HEK293T (cell line): ENCODE data around the gene TEX30.

Experiments used
- BHLHE40 ChIP-seq: fragments of 450-650 bp; IDR thresholded peaks from 2 replicates; pipeline ENCODE4 v1.6.1; 2016; ENCODE audit warnings: mild to moderate bottlenecking, moderate library complexity, borderline replicate concordance
- ELF4 ChIP-seq: fragments of 450-650 bp; IDR thresholded peaks from 2 replicates; pipeline ENCODE4 v1.6.1; 2017; ENCODE audit warnings: antibody characterized with exemption
- FOXA1 ChIP-seq: fragments of 450-650 bp; IDR thresholded peaks from 2 replicates; pipeline ENCODE4 v1.6.1; 2016; ENCODE audit warnings: mild to moderate bottlenecking
- FOXK2 ChIP-seq: fragments of 450-650 bp; IDR thresholded peaks from 2 replicates; pipeline ENCODE4 v1.6.1; 2016; ENCODE audit warnings: mild to moderate bottlenecking
- FOXM1 ChIP-seq: fragments of 450-650 bp; IDR thresholded peaks from 2 replicates; pipeline ENCODE4 v1.6.1; 2017; ENCODE audit warnings: mild to moderate bottlenecking, borderline replicate concordance
- HDGF ChIP-seq: fragments of 450-650 bp; IDR thresholded peaks from 2 replicates; pipeline ENCODE4 v1.6.1; 2017; ENCODE audit warnings: antibody characterized with exemption, borderline replicate concordance
- LEF1 ChIP-seq: fragments of 450-650 bp; IDR thresholded peaks from 2 replicates; pipeline ENCODE4 v1.6.1; 2017; ENCODE audit warnings: mild to moderate bottlenecking, borderline replicate concordance
- SP1 ChIP-seq: fragments of 450-650 bp; IDR thresholded peaks from 2 replicates; pipeline ENCODE4 v1.6.1; 2017
- TF ChIP-seq, protein P1 (sequence below): fragments of 450-650 bp; IDR thresholded peaks from 2 replicates; pipeline ENCODE4 v1.6.1; 2016

DNA sequence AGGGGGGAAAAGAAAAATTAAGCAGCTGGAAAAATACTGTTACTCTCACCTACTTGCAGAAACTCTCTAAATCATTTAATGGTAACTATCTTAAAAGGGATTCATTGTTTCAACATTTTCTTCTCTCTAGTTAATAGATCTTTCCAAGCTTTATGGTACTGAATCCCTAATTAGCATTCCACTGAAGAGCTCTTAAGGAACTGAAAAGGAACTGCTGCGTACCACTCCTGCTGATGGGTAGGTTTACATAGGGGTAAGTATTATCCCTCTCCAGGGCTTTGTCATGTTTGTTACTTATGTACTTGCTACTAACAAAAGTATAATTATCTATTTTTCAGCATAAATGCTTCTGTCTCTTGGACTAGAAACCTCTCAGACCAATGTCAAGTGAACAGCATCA is 12.5 kb downstream of the TEX30 start:
- TF ChIP-seq FOXM1: no peak
- TF ChIP-seq BHLHE40: no peak
- no peak for TF ChIP-seq ELF4
- no peak for TF ChIP-seq FOXA1
- TF ChIP-seq SP1: no peak
- no peak for TF ChIP-seq LEF1
- no peak for TF ChIP-seq HDGF
- TF ChIP-seq, protein P1, sequence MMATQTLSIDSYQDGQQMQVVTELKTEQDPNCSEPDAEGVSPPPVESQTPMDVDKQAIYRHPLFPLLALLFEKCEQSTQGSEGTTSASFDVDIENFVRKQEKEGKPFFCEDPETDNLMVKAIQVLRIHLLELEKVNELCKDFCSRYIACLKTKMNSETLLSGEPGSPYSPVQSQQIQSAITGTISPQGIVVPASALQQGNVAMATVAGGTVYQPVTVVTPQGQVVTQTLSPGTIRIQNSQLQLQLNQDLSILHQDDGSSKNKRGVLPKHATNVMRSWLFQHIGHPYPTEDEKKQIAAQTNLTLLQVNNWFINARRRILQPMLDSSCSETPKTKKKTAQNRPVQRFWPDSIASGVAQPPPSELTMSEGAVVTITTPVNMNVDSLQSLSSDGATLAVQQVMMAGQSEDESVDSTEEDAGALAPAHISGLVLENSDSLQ: no peak
- no peak for TF ChIP-seq FOXK2
